Measurements from ENCODE around the gene ZNF248.
"Not testable (repeated sequence)": the region's sequence is repeated elsewhere in the genome, so short reads cannot be mapped to it uniquely, and the experiment has no call there.

Gene ZNF248

DNA sequence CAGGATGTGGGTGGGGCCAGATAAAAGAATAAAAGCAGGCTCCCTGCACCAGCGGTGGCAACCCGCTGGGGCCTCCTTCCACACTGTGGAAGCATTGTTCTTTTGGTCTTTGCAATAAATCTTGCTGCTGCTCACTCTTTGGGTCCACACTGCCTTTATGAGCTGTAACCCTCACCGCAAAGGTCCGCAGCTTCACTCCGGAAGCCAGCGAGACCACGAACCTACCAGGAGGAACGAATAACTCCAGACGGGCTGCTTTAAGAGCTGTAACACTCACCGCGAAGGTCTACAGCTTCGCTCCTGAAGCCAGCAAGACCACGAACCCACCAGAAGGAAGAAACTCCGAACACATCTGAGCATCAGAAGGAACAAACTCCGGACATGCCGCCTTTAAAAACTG lies 119.2 kb downstream of the ZNF248 start:
- not testable (repeated sequence) for DNase-seq

DNA sequence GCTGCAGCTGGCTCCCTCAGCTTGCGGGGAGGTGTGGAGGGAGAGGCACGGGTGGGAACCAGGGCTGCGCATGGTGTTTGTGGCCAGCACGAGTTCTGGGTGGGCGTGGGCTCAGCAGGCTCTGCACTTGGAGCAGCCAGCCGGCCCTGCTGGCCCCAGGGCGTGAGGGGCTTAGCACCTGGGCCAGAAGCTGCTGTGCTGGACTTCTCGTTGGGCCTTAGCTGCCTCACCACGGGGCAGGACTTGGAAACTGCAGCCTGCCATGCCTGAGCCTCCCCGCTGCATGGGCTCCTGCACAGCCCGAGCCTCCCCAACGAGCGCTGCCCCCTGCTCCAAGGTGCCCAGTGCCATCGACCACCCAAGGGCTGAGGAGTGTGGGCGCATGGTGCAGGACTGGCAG lies 120.1 kb downstream of the ZNF248 start:
- no peak for DNase-seq

DNA sequence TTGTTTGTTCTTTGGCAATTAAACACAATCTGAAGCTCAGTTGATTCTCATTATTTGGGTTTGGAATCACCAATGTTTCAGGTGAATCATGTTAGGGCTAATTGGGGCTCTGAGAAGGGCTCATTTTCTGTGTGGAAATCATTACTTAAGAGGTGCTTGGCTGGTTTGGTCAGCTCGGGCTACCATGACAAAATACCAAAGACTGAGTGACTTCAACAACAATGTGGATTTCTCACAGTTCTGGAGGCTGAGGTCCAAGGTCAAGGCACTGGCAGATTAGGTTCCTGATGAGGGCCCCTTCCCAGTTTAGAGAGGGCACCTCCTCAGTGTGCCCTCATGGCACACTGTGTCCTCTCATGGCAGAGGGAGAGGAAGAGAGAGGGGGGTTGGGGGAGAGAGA lies 121.3 kb downstream of the ZNF248 start:
- DNase-seq: no peak

DNA sequence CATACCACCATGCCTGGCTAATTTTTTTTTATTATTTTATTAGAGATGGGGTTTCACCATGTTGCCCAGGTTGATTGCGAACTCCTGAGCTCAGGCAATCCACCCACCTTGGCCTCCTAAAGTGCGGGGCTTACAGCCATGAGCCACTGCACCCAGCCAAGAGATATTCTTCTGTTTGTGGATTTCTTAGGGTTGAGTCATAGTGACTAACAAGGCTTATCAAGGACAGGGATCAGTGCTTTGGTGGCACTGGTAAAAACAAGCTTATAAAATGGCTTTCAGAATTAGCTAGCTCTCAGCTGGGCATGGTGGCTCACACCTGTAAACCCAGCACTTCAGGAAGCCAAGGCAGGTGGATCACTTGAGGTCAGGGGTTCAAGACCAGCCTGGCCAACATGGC lies 122.4 kb downstream of the ZNF248 start:
- no peak for DNase-seq

Measured in T1000 (cell line).